H1 (cell line): ENCODE measurements around the gene COBLL1. TPM values are rescaled to one million over a fixed set of nuclear protein-coding genes. Genes with fewer than 3 reads are reported as not detected.

ENCODE experiments used
- BCL11A ChIP-seq, 2 experiments: IDR thresholded peaks; one replicate each; pipeline ENCODE4 v1.6.1; 2011; ENCODE audit warnings: low read depth in 2 of 2, low read length in 2 of 2, mild to moderate bottlenecking in 2 of 2
- CHD7 ChIP-seq: fragments of 300-600 bp; sonication (generic); IDR thresholded peaks from 2 replicates; pipeline ENCODE4 v1.7.1; 2012; ENCODE audit warnings: low read length, moderate library complexity, mild to moderate bottlenecking, inconsistent platforms; ENCODE audit not compliant: insufficient replicate concordance
- CTBP2 ChIP-seq: IDR thresholded peaks from 2 replicates; pipeline ENCODE4 v1.7.0; 2011; ENCODE audit warnings: borderline replicate concordance, mild to moderate bottlenecking, moderate library complexity, mixed read lengths, low read length; ENCODE audit not compliant: insufficient read depth, insufficient read length
- JUND ChIP-seq: IDR thresholded peaks from 2 replicates; pipeline ENCODE4 v1.6.1; 2011; ENCODE audit warnings: mild to moderate bottlenecking, improper control_type of control experiment, low read length
- POLR2AphosphoS5 ChIP-seq: IDR thresholded peaks from 2 replicates; pipeline ENCODE4 v1.6.1; 2011; ENCODE audit warnings: low read depth, low read length
- polyA plus RNA-seq, 7 experiments: library from polyadenylated mRNA; depleted of rRNA in 3 of 7; stranded (reverse) in 5 of 7; unstranded in 2 of 7; fragments of >200 nt in 5 of 7; fragments of 200-250 nt in 2 of 7; gene quantifications; 1 replicate in 5 of 7; 2 replicates in 1 of 7; 4 replicates in 1 of 7; pipeline versions ENCODE4 v1.2.1 to v1.2.3, GENCODE V29; 2011 to 2013; ENCODE audit warnings: missing spikeins in 2 of 7, mixed read lengths in 2 of 7
- total RNA-seq: library from RNA; stranded (reverse); fragmentation: NEBNext Ultra II Directional; extraction: Animal tissue kit (Norgen Biotek cat#: 25700); gene quantifications from 2 replicates; pipeline ENCODE4 v1.2.1, GENCODE V29; 2021

The COBLL1 gene
- total and polyA plus RNA-seq, 2 of the 8 experiments (the other 6 are each of a cell fraction or from before 2014, with no cell fraction given), result 2.2 to 6.2 TPM

GRCh38 chr2:164746713-164747112 is 94.9 kb downstream of the COBLL1 start (continued):
- no peak for TF ChIP-seq CHD7
- TF ChIP-seq BCL11A (IDR thresholded peaks at IDR 0.05; ENCODE audit: low read depth in 2 of 2, low read length in 2 of 2), result no peak
- TF ChIP-seq JUND, result no peak
- no peak for TF ChIP-seq POLR2AphosphoS5
- no peak for TF ChIP-seq CTBP2
